Body of pancreas (tissue), 4 donors: Measurements from ENCODE around the gene SERINC3. TPM values are rescaled to one million over a fixed set of nuclear protein-coding genes. Genes with fewer than 3 reads are reported as not detected.
"Not testable (repeated sequence)": the region's sequence is repeated elsewhere in the genome, so short reads cannot be mapped to it uniquely, and the experiment has no call there.

Source experiments
- ATAC-seq: fragments of 150-250 bp; one replicate; pipeline ENCODE4 v1.9.1; 2016
- DNase-seq, 4 donors: peaks; one replicate each; pipeline ENCODE4 v3.0.0-alpha.2; 2019
- H3K27ac ChIP-seq, 4 donors: fragments of 200-600 bp; sonication (generic); 1 replicate in 3 of 4; 2 replicates in 1 of 4; pipeline versions ENCODE4 v1.5.1 to v1.6.1; 2016 to 2019; ENCODE audit warnings: mild to moderate bottlenecking in 1 of 4, mixed read lengths in 1 of 4, moderate library complexity in 1 of 4
- H3K27me3 ChIP-seq, 2 donors: fragments of 200-600 bp; sonication (generic); one replicate each; pipeline ENCODE4 v1.6.0; 2016; ENCODE audit warnings: mild to moderate bottlenecking in 1 of 2
- H3K36me3 ChIP-seq, 2 donors: fragments of 200-600 bp; sonication (generic); replicated peaks in 1 of 2; 2 replicates each; pipeline ENCODE4 v1.5.1; 2016; ENCODE audit warnings: low read depth in 2 of 2; ENCODE audit not compliant: insufficient read depth in 1 of 2
- H3K4me1 ChIP-seq: fragments of 200-600 bp; sonication (generic); one replicate; pipeline ENCODE4 v1.6.0; 2016
- H3K4me3 ChIP-seq, 2 donors: fragments of 200-600 bp; sonication (generic); 1 replicate in 1 of 2; 2 replicates in 1 of 2; pipeline ENCODE4 v1.5.1; 2016 to 2019
- H3K9me3 ChIP-seq, 3 donors: fragments of 200-600 bp; sonication (generic); 1 replicate in 2 of 3; 2 replicates in 1 of 3; pipeline ENCODE4 v1.5.1; 2016
- CTCF ChIP-seq, 7 experiments: fragments of 450-650 bp in 4 of 7; fragments of 200-600 bp in 3 of 7; sonication (generic) in 3 of 7; IDR thresholded peaks; one replicate each; pipeline ENCODE4 v1.5.1; 2016 to 2019; ENCODE audit warnings: antibody characterized with exemption in 7 of 7
- POLR2A ChIP-seq, 3 donors: fragments of 450-650 bp; IDR thresholded peaks; one replicate each; pipeline ENCODE4 v1.6.1; 2016; ENCODE audit warnings: antibody characterized with exemption in 3 of 3, mild to moderate bottlenecking in 2 of 3
- WGBS, 2 donors: methylation state at CpG; one replicate each; pipeline ENCODE4 v1.1.5; 2017; 5-methylcytosine and 5-hydroxymethylcytosine counted together
- intact Hi-C: fragments of 100-400 bp; cut with DNase I; formaldehyde crosslinking; loops from one replicate; pipeline ENCODE4 v1.15.1; 2023
- total RNA-seq, 2 donors: library from RNA; depleted of rRNA; stranded (reverse); fragments of >200 nt; gene quantifications; one replicate each; pipeline ENCODE4 v1.1.0, GENCODE V29; 2016

The SERINC3 gene
- total RNA-seq, 2 donors from 2014 or later = 28.3 to 36.3 TPM

GRCh38 chr20:44566018-44566417 lies 44.1 kb upstream of the SERINC3 start:
- ATAC-seq = no peak
- Histone ChIP-seq H3K27me3 (no peaks in the 10 kb centered on the region), H3K36me3 (no peaks in the 10 kb centered on the region), H3K9me3 (no peaks in the 10 kb centered on the region), H3K27ac (no peak overlapping the region), H3K4me3 (no peak overlapping the region), H3K4me1 (no peaks in the 10 kb centered on the region)
- intact Hi-C loops = no loop called here
- TF ChIP-seq CTCF (IDR thresholded peaks at IDR 0.05) (no peak), POLR2A (IDR thresholded peaks at IDR 0.05) (no peak)
- WGBS, 2 donors = 97% methylated on average over 3 of the region's 3 CpGs
- no peak for DNase-seq

- no peak overlapping the region for H3K4me3 ChIP-seq
- H3K36me3 ChIP-seq = no peaks in the 10 kb centered on the region
- no peaks in the 10 kb centered on the region for H3K9me3 ChIP-seq
- no peaks in the 10 kb centered on the region for H3K4me1 ChIP-seq
- no peak for DNase-seq
- TF ChIP-seq POLR2A (IDR thresholded peaks at IDR 0.05) = no peak
- ATAC-seq = no peak
- intact Hi-C loops = no loop called here
- no peak overlapping the region for H3K27ac ChIP-seq
- no peaks in the 10 kb centered on the region for H3K27me3 ChIP-seq
Observed at GRCh38 chr20:44561876-44562275, 40.0 kb upstream of the SERINC3 start.

- H3K27me3 ChIP-seq, ATAC-seq, intact Hi-C loops, DNase-seq, H3K9me3 ChIP-seq, H3K4me1 ChIP-seq, H3K27ac ChIP-seq, H3K4me3 ChIP-seq, H3K36me3 ChIP-seq: not testable (repeated sequence)
- 79 to 85% methylated on average over 6 of the region's 6 CpGs for WGBS, 2 donors
Observed at GRCh38 chr20:44560818-44561217, 38.9 kb upstream of the SERINC3 start.

GRCh38 chr20:44560229-44560628 lies 38.4 kb upstream of the SERINC3 start:
- Histone ChIP-seq H3K27me3 (no peaks in the 10 kb centered on the region), H3K4me1 (no peaks in the 10 kb centered on the region), H3K36me3 (no peaks in the 10 kb centered on the region), H3K9me3 (no peaks in the 10 kb centered on the region), H3K4me3 (no peak overlapping the region), H3K27ac (no peak overlapping the region)
- no peak for TF ChIP-seq CTCF (IDR thresholded peaks at IDR 0.05)
- TF ChIP-seq POLR2A (IDR thresholded peaks at IDR 0.05) = no peak
- DNase-seq (no peak), ATAC-seq (no peak)
- WGBS, 2 donors = 87 to 91% methylated on average over 2 of the region's 2 CpGs
- intact Hi-C loops = no loop called here

GRCh38 chr20:44559302-44559701 lies 37.4 kb upstream of the SERINC3 start:
- Histone ChIP-seq H3K36me3 (no peaks in the 10 kb centered on the region), H3K9me3 (no peaks in the 10 kb centered on the region), H3K4me3 (no peak overlapping the region), H3K27me3 (no peaks in the 10 kb centered on the region), H3K27ac (no peak overlapping the region), H3K4me1 (no peaks in the 10 kb centered on the region)
- intact Hi-C loops = no loop called here
- ATAC-seq = no peak
- DNase-seq = no peak
- no peak for TF ChIP-seq CTCF (IDR thresholded peaks at IDR 0.05)
- no peak for TF ChIP-seq POLR2A (IDR thresholded peaks at IDR 0.05)

GRCh38 chr20:44552950-44553908 lies 31.4 kb upstream of the SERINC3 start:
- no peak for ATAC-seq
- 63 to 73% methylated on average over 6 of the region's 6 CpGs for WGBS, 2 donors
- Histone ChIP-seq H3K27me3 (no peaks in the 10 kb centered on the region), H3K4me3 (no peak overlapping the region), H3K36me3 (no peaks in the 10 kb centered on the region), H3K4me1 (peaks cover 6% of the 10 kb centered on the region), H3K9me3 (no peaks in the 10 kb centered on the region), H3K27ac (no peak overlapping the region)
- TF ChIP-seq POLR2A (IDR thresholded peaks at IDR 0.05) (no peak), CTCF (IDR thresholded peaks at IDR 0.05) (no peak)
- intact Hi-C loops = no loop called here
- no peak for DNase-seq
